Astrocyte of the cerebellum (primary cell): Measurements from ENCODE around the gene TMEM130.

Source experiments
- DNase-seq: peaks from one replicate; pipeline ENCODE4 v3.0.0-alpha.2; 2011; ENCODE audit warnings: low read depth
- H3K4me3 ChIP-seq: 2 replicates; pipeline ENCODE4 v1.5.1; 2011; ENCODE audit warnings: mild to moderate bottlenecking, low read depth, low read length, moderate library complexity
- CTCF ChIP-seq: IDR thresholded peaks from 2 replicates; pipeline ENCODE4 v1.5.1; 2012; ENCODE audit warnings: low read length, low read depth, moderate library complexity, mild to moderate bottlenecking; ENCODE audit errors: missing control alignments
- in situ Hi-C: cut with HindIII; loops from 2 replicates; pipeline ENCODE4 v1.10.0; 2017; ENCODE audit warnings: low sequenced_read_pairs

Gene TMEM130

DNA sequence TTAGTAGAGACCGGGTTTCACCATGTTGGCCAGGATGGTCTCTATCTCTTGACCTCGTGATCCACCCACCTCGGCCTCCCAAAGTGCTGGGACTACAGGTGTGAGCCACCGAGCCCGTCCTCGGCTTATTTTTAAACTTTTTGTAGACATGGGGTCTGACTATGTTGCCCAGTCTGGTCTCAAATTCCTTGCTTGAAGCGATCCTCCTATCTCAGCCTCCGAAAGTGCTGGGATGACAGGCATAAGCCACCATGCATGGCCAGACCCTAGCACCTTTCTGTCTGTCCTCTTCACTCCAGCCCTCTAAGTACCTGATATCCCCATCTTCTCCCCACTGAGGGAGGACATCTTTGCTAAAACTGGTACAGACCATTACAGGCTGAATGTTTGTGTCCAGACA, 41.4 kb downstream of the TMEM130 start:
- no peak overlapping the region for H3K4me3 ChIP-seq
- no peak for TF ChIP-seq CTCF
- in situ Hi-C loops = no loop called here
- DNase-seq = no peak

GRCh38 chr7:98827258-98827657, 42.6 kb downstream of the TMEM130 start:
- no peak overlapping the region for H3K4me3 ChIP-seq
- in situ Hi-C loops = no loop called here
- no peak for TF ChIP-seq CTCF
- no peak for DNase-seq

DNA sequence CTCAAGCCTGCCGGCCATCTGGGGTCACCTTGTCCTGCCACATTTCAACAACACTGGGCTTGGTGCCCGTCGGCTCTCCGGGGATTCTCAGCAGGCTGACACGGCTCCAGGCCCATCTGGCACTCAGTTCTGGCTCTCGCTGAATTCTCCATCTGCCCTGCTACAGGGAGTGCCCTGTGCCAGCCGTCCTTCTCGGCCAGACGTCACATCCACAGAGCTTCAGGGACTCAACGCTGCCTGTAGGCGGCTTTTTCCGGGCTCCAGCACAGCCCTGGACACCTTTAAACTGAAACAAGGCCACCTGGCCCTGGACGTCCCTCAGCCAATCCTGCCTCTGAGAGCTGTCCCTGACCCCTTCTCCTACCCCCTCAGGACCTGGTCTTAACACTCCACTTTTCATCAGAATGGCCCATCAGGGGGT, 43.0 kb downstream of the TMEM130 start:
- in situ Hi-C loops = no loop called here
- no peak overlapping the region for H3K4me3 ChIP-seq
- no peak for TF ChIP-seq CTCF
- no peak for DNase-seq

DNA sequence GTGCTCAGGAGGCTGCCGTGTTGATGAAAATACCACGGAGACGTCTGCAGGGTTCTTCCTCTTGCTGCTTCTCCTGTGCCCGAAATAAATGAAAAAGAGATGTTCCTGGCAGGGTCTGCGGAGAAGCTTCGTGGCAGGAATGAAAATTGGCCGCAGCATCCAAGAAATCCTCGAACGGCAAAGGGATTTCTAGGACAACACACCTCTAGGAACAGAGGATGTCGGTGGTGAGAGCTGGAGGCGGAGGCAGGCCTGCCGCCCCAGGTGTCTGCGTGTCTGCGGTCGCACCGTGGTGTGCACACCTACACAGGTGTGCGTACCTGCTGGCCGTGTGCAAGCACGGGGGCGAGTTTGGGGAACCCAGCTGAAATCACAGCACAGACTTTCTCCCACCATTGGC, 43.4 kb downstream of the TMEM130 start:
- in situ Hi-C loops = no loop called here
- DNase-seq = no peak
- no peak for TF ChIP-seq CTCF
- H3K4me3 ChIP-seq = no peak overlapping the region

GRCh38 chr7:98823226-98823625, 46.6 kb downstream of the TMEM130 start:
- DNase-seq = no peak
- in situ Hi-C loops = no loop called here
- TF ChIP-seq CTCF = no peak
- H3K4me3 ChIP-seq = no peak overlapping the region

GRCh38 chr7:98821348-98821747, 48.5 kb downstream of the TMEM130 start:
- no peak for DNase-seq
- H3K4me3 ChIP-seq = no peak overlapping the region
- in situ Hi-C loops = no loop called here
- no peak for TF ChIP-seq CTCF

- DNase-seq = no peak
- in situ Hi-C loops = no loop called here
- TF ChIP-seq CTCF = no peak
- no peak overlapping the region for H3K4me3 ChIP-seq
Observed at GRCh38 chr7:98816967-98817710, 52.7 kb downstream of the TMEM130 start.
